Sigmoid colon (tissue), 7 donors: ENCODE measurements around the gene PRR15L. TPM values are rescaled to one million over a fixed set of nuclear protein-coding genes. Genes with fewer than 3 reads are reported as not detected.

Experiments used
- DNase-seq: peaks from one replicate; pipeline ENCODE4 v3.0.0-alpha.2; 2019
- H3K27ac ChIP-seq, 4 donors: fragments of 200-600 bp; sonication (generic); one replicate each; pipeline ENCODE4 v1.5.1; 2016 to 2019; ENCODE audit warnings: mild to moderate bottlenecking in 1 of 4
- H3K27me3 ChIP-seq, 3 donors: fragments of 200-600 bp; sonication (generic); one replicate each; pipeline ENCODE4 v1.5.1; 2019; ENCODE audit warnings: mild to moderate bottlenecking in 1 of 3
- H3K36me3 ChIP-seq, 4 donors: fragments of 200-600 bp; sonication (generic); one replicate each; pipeline ENCODE4 v1.5.1; 2016 to 2019
- H3K4me1 ChIP-seq, 4 donors: fragments of 200-600 bp; sonication (generic); one replicate each; pipeline ENCODE4 v1.5.1; 2017 to 2019
- H3K4me3 ChIP-seq, 4 donors: fragments of 200-600 bp; sonication (generic); one replicate each; pipeline ENCODE4 v1.5.1; 2017 to 2019; ENCODE audit warnings: mild to moderate bottlenecking in 2 of 4, moderate library complexity in 1 of 4
- H3K9me3 ChIP-seq, 4 donors: fragments of 200-600 bp in 3 of 4; sonication (generic) in 3 of 4; one replicate each; pipeline versions ENCODE4 v1.5.1 to v1.6.1; 2013 to 2019
- EP300 ChIP-seq, 4 donors: sonication (generic); formaldehyde crosslinking; IDR thresholded peaks; one replicate each; pipeline ENCODE4 v1.6.1; 2017; ENCODE audit warnings: antibody characterized with exemption in 4 of 4
- POLR2A ChIP-seq, 2 donors: fragments of 450-650 bp; IDR thresholded peaks; one replicate each; pipeline ENCODE4 v1.6.1; 2016; ENCODE audit warnings: antibody characterized with exemption in 2 of 2, mild to moderate bottlenecking in 2 of 2, moderate library complexity in 2 of 2
- POLR2AphosphoS5 ChIP-seq, 4 donors: sonication (generic); formaldehyde crosslinking; IDR thresholded peaks; one replicate each; pipeline ENCODE4 v1.6.1; 2017; ENCODE audit warnings: antibody characterized with exemption in 4 of 4
- WGBS, 2 donors: extraction: QIAGEN DNeasy Blood & Tissue Kit; methylation state at CpG; one replicate each; pipeline ENCODE4 v1.1.7; 2013; 5-methylcytosine and 5-hydroxymethylcytosine counted together
- intact Hi-C: fragments of 100-400 bp; cut with DNase I; formaldehyde crosslinking; loops from one replicate; pipeline ENCODE4 v1.15.1; 2023
- polyA plus RNA-seq, 3 donors: library from polyadenylated mRNA; stranded (reverse); fragments of 200-250 nt; gene quantifications; one replicate each; pipeline ENCODE4 v1.2.3, GENCODE V29; 2013
- total RNA-seq, 4 donors: library from RNA; depleted of rRNA; stranded (reverse); fragments of >200 nt; gene quantifications; one replicate each; pipeline ENCODE4 v1.1.0, GENCODE V29; 2016
- TF ChIP-seq, protein P1 (sequence below), 4 experiments: fragments of 450-650 bp in 3 of 4; fragments of 200-600 bp in 1 of 4; IDR thresholded peaks; one replicate each; pipeline ENCODE4 v1.5.1; 2016 to 2019; ENCODE audit warnings: antibody characterized with exemption in 4 of 4, mild to moderate bottlenecking in 3 of 4, moderate library complexity in 2 of 4
- donor health status: healthy with polysubstance abuse.
- donor health status: Bipolar disorder and iron deficiency.
- donor health status: healthy.

The PRR15L gene
- total and polyA plus RNA-seq, 7 donors, result 0.36 to 334 (median 251) TPM; not detected in 3

GRCh38 chr17:47948706-47949196 lies 8.9 kb downstream of the PRR15L start:
- no peak for TF ChIP-seq POLR2AphosphoS5 (IDR thresholded peaks at IDR 0.05)
- TF ChIP-seq, protein P1, sequence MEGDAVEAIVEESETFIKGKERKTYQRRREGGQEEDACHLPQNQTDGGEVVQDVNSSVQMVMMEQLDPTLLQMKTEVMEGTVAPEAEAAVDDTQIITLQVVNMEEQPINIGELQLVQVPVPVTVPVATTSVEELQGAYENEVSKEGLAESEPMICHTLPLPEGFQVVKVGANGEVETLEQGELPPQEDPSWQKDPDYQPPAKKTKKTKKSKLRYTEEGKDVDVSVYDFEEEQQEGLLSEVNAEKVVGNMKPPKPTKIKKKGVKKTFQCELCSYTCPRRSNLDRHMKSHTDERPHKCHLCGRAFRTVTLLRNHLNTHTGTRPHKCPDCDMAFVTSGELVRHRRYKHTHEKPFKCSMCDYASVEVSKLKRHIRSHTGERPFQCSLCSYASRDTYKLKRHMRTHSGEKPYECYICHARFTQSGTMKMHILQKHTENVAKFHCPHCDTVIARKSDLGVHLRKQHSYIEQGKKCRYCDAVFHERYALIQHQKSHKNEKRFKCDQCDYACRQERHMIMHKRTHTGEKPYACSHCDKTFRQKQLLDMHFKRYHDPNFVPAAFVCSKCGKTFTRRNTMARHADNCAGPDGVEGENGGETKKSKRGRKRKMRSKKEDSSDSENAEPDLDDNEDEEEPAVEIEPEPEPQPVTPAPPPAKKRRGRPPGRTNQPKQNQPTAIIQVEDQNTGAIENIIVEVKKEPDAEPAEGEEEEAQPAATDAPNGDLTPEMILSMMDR (IDR thresholded peaks at IDR 0.05), result no peak
- no peak for TF ChIP-seq POLR2A (IDR thresholded peaks at IDR 0.05)
- TF ChIP-seq EP300 (IDR thresholded peaks at IDR 0.05), result no peak
- WGBS, 2 donors, result 9 to 44% methylated on average over 5 of the region's 5 CpGs
- Histone ChIP-seq H3K36me3 (peaks cover 3 to 28% (median 7%) of the 10 kb centered on the region in 4 donors), H3K27me3 (no peaks in the 10 kb centered on the region), H3K4me1 (peaks cover 0 to 24% (median 15%) of the 10 kb centered on the region in 4 donors), H3K27ac (peak overlapping the region; percentile 62 to 72 (median 66)), H3K4me3 (peak overlapping the region in 3 of 4 donors; percentile 29 to 38 (median 35)), H3K9me3 (no peaks in the 10 kb centered on the region)
- intact Hi-C loops, result loop anchor here (1.0 kb wide), 2 partner anchors 22 to 70 kb away; no protein-coding TSS in a partner anchor
- no peak for DNase-seq

- no peaks in the 10 kb centered on the region for H3K9me3 ChIP-seq
- no peak overlapping the region for H3K4me3 ChIP-seq
- peaks cover 0 to 37% (median 22%) of the 10 kb centered on the region in 4 donors for H3K4me1 ChIP-seq
- 10 to 31% methylated on average over 2 of the region's 2 CpGs for WGBS, 2 donors
- H3K27me3 ChIP-seq, result no peaks in the 10 kb centered on the region
- peak overlapping the region; percentile 1 to 20 (median 14) for H3K27ac ChIP-seq
- peaks cover 3 to 28% (median 7%) of the 10 kb centered on the region in 4 donors for H3K36me3 ChIP-seq
- no peak for TF ChIP-seq EP300 (IDR thresholded peaks at IDR 0.05)
- TF ChIP-seq POLR2A (IDR thresholded peaks at IDR 0.05), result peak in 1 of 2 donors; percentile 17
- TF ChIP-seq, protein P1 (IDR thresholded peaks at IDR 0.05), result peak; percentile 14 to 77 (median 66)
- TF ChIP-seq POLR2AphosphoS5 (IDR thresholded peaks at IDR 0.05), result peak in 1 of 4 donors; percentile 25
- intact Hi-C loops, result no loop called here
- DNase-seq, result no peak
These were observed 10.7 kb downstream of the PRR15L start for GRCh38 chr17:47946929-47947397.

DNA sequence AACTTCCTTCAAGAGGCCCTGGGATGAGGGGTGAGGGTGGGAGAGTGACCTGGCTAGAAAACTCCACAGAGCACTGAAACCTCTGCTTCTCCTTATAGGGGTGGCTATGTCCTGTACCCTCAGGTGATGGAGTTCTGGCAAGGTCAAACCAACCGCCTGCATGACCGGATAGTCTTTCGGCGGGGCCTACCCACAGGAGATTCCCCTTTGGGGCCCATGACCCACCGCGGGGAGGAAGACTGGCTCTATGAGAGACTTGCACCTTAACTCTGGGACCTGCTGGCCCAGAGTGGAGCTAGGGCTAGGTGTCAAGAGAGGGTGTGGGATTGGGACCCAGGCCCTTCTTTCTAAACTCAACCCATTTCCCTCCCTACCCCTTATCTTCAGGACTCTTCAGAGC lies 11.2 kb downstream of the PRR15L start:
- TF ChIP-seq POLR2A (IDR thresholded peaks at IDR 0.05), result no peak
- TF ChIP-seq EP300 (IDR thresholded peaks at IDR 0.05), result no peak
- TF ChIP-seq, protein P1 (IDR thresholded peaks at IDR 0.05), result no peak
- no peak for TF ChIP-seq POLR2AphosphoS5 (IDR thresholded peaks at IDR 0.05)
- no peaks in the 10 kb centered on the region for H3K27me3 ChIP-seq
- peaks cover 3 to 28% (median 7%) of the 10 kb centered on the region in 4 donors for H3K36me3 ChIP-seq
- H3K4me3 ChIP-seq, result no peak overlapping the region
- intact Hi-C loops, result no loop called here
- no peaks in the 10 kb centered on the region for H3K9me3 ChIP-seq
- H3K27ac ChIP-seq, result peak overlapping the region in 3 of 4 donors; percentile 1 to 20 (median 11)
- DNase-seq, result no peak
- WGBS, 2 donors, result 92 to 93% methylated on average over 6 of the region's 6 CpGs
- H3K4me1 ChIP-seq, result peaks cover 0 to 40% (median 25%) of the 10 kb centered on the region in 4 donors

- H3K4me1 ChIP-seq, result peaks cover 0 to 44% (median 28%) of the 10 kb centered on the region in 4 donors
- no peaks in the 10 kb centered on the region for H3K27me3 ChIP-seq
- H3K36me3 ChIP-seq, result peaks cover 3 to 28% (median 7%) of the 10 kb centered on the region in 4 donors
- intact Hi-C loops, result no loop called here
- no peak for DNase-seq
- 39 to 74% methylated on average over 10 of the region's 10 CpGs for WGBS, 2 donors
- H3K4me3 ChIP-seq, result no peak overlapping the region
- H3K27ac ChIP-seq, result peak overlapping the region in 3 of 4 donors; percentile 1 to 20 (median 11)
- no peaks in the 10 kb centered on the region for H3K9me3 ChIP-seq
- TF ChIP-seq POLR2A (IDR thresholded peaks at IDR 0.05) (no peak), EP300 (IDR thresholded peaks at IDR 0.05) (no peak), POLR2AphosphoS5 (IDR thresholded peaks at IDR 0.05) (no peak)
- TF ChIP-seq, protein P1 (IDR thresholded peaks at IDR 0.05), result no peak
These were observed 11.9 kb downstream of the PRR15L start for GRCh38 chr17:47945529-47946508.
